ENCODE measurements around the gene SNTG2.

SNTG2 gene

DNA sequence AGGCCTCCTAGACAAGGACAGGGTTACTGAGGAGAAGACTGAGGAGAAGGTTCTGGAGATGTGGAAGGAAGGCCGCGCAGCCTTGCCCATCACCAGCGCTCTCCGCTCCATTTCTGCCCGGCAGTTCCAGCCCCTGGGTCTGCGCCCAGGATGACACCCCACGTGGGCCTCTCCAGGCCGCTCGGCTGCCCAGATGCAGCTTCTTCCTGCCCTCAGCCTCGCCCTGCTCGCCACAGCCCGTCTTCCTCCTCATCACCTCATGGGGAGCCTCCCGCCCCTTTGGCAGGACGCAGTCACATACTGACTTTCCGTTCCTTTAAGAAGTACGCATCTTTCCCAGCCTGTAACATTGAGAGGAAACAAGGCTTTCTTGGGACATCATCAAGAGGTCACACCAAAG, 37.1 kb downstream of the SNTG2 start:
- no peak for DNase-seq (ENCODE audit: extremely low read depth in 1 of 2, low read depth in 1 of 2)

DNA sequence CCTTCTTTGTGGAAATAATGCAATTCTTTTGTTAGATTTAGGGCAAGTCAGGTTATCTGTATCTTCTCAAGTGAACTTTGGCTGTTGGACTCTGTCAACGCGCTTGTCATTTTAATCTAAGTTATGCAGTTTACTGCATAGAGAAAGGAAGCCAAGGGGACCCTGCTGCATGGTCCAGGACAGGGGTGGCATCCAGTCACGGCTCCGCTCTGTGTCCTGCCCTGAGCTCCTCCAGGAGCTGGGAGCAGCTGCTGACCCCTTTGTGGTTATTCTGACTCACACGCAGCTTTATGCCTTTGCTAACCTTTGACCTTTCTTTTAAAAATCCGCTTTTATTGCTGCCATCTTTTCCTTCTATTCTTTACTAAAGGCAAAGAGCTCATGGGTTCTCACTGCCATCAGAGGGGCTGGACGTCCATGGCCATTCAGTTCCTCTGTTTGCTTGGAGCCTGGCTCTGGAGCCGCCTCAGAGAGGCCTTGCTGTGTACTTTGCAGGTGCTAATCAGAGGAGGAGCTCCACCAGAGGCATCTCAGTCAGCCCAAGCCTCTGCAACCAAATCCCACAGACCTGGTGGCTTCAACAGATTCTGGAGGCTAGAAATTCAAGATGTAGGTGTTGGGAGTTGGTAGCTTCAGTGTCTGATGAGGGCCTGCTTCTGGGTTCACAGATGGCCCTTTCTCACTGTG, 39.3 kb downstream of the SNTG2 start:
- no peak for DNase-seq (ENCODE audit: extremely low read depth in 1 of 2, low read depth in 1 of 2)

DNA sequence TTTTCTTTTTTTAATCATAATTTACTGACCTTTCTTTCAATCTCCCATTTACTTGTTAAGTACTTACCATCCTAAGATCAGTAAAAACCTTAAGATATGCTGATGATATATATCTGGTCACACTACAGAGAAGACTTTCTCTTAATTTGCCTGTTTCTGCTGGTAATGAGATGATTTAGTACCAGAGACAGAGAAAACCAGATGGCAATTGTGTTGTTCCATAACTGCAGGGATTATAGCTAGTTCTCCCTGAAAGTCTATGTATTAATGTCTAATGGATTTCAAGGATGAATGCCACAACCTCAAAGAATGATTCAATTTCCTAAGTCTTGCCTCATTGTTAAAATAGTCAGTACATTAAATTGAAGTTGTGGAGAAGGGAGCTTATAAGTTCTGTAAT, 40.3 kb downstream of the SNTG2 start:
- no peak for DNase-seq (ENCODE audit: extremely low read depth in 1 of 2, low read depth in 1 of 2)

DNA sequence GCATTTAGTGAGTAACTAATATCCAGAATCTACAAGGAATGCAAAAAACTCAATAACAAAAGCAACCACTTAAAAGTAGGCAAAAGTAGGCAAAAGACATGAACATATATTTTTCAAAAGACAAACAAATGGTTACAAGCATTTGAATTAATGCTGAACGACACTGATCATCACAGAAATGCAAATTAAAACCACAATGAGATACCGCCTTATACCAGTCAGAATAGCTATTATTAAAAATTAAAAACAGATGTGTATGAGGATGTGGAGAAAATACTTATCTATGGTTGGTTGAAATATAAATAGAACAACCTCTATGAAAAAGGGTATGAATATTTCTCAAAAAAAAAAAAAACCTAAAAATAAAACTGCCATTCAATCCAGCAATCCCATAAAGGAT, 51.7 kb downstream of the SNTG2 start:
- no peak for DNase-seq (ENCODE audit: extremely low read depth in 1 of 2, low read depth in 1 of 2)

- DNase-seq (ENCODE audit: extremely low read depth in 1 of 2, low read depth in 1 of 2) = no peak
Measured at GRCh38 chr2:1004398-1004797, 53.7 kb downstream of the SNTG2 start.

DNA sequence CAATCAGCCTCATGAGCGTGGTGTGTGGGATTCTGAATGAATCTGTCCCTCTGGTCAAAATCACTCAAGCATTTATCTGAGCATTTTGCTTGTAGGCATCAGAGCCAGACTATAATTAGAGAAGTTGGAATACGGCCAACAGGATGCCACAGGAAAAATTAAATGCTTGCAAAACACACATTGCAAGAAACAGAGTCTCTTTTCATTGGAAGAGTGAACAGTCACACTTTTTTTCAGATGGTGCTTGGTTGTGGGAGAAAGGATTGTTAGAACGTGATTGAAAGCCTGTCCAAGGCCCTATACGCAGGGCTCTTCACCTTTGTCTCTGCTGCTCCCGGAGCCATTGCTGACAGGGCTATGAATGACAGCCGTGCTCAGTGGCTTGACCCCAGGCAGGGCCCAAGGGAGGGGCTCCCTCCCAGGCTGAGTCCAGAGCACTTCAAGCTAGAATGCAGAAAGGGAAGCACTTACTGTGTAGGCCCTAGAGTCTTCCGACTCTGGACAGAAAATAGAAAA, 59.8 kb downstream of the SNTG2 start:
- DNase-seq (ENCODE audit: extremely low read depth in 1 of 2, low read depth in 1 of 2) = no peak

DNA sequence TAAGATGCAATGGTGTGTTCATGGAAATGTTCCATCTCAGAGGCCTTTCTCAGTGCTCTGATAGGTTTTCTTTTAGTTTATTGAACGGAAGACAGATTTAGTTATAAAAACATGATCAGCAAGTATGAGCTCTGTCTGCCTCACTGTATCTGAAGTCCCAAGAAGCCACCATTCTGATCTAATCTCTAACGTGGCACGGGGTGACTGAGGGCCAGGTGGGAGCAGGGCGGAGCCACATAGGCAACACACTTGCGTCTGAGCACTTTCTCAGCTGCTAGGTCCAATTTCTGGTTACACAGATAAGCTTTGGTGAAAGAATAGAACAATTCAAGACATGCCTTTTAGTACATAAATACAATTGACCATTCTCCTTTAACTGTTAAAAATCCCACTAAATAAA, 60.4 kb downstream of the SNTG2 start:
- no peak for DNase-seq (ENCODE audit: extremely low read depth in 1 of 2, low read depth in 1 of 2)

DNA sequence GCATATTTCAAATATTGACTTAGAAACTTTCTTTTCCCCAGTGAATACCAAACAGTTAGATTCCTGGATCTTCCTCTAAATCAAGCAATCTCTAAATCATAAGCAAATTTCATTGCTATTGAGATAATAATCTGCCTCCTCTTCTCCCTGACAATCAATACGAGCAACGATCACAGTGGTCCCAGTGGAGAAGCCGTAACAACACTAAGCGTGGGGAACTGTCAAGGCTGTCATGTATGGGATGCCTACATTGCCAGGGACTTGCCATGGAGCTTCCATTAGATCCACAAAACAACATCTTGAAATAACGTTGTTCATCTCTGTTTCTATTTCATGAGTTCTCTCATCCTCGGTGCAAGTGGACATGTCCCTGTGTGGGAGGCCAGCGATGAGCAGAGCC, 61.3 kb downstream of the SNTG2 start:
- no peak for DNase-seq (ENCODE audit: extremely low read depth in 1 of 2, low read depth in 1 of 2)

DNA sequence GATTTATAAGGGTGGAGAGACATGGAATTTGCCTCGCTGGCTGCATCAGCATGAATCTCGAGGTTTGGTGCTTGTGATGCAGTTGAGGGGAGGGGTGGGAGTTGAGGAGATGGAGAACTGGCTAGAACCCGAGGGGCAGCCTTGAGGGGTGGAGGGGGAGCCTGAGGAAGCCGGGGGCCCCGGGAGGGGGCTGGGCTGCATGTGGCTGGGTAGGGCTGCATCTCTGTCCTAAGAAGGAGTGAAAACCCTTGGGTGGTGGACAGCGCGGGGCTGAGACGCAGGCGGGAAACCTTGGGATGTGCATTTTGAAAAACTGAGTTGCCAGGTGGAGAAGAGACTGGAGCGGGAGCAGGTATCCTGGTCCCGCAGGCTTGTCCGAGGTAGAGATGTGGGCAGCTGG, 64.2 kb downstream of the SNTG2 start:
- no peak for DNase-seq (ENCODE audit: extremely low read depth in 1 of 2, low read depth in 1 of 2)

GRCh38 chr2:1016500-1016899, 65.9 kb downstream of the SNTG2 start:
- DNase-seq (ENCODE audit: extremely low read depth in 1 of 2, low read depth in 1 of 2) = no peak

- no peak for DNase-seq (ENCODE audit: extremely low read depth in 1 of 2, low read depth in 1 of 2)
Measured at GRCh38 chr2:1017827-1018226, 67.2 kb downstream of the SNTG2 start.

DNA sequence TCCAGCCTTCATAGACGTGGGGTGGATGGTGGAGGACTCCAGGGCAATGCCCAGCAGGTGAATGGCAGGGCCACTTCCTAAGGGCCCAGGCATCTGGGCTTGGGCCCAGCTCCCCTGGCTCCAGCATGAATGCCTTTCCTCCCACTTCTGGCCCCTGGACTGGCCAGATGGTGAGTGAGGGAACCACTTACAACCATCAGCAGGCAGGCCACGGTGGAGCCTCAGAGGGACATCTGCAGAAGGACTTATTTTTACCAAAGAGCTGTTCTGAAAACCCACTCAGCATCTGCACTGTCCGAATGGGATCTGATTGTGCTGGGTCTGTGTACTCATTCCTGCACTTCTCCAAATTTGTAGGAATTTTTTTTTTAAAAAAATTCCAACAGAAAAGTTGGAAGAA, 69.6 kb downstream of the SNTG2 start:
- DNase-seq (ENCODE audit: extremely low read depth in 1 of 2, low read depth in 1 of 2) = no peak

- DNase-seq (ENCODE audit: extremely low read depth in 1 of 2, low read depth in 1 of 2) = no peak
Measured at GRCh38 chr2:1022178-1022577, 71.5 kb downstream of the SNTG2 start.

GRCh38 chr2:1024981-1025380, 74.3 kb downstream of the SNTG2 start:
- DNase-seq (ENCODE audit: extremely low read depth in 1 of 2, low read depth in 1 of 2) = no peak

DNA sequence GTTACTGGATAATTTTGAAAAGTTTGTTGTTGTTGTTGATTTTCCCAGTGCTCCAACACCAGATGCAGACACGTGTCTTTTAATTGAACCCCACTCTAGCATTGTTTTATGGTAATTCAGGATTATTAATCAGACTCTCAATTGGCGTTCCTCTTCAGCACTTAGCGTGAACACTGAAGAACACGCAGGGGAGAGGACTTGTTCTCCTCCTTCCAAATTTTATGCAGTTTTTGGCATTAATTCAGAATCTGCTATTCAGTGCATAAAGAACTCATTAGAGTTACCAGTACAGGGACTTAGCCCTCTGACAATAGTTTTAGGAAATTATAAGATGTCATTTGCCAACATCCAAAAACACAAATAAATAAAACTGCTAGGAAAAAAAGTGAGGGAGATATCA, 75.5 kb downstream of the SNTG2 start:
- DNase-seq (ENCODE audit: extremely low read depth in 1 of 2, low read depth in 1 of 2) = no peak

GRCh38 chr2:1028831-1029230, 78.2 kb downstream of the SNTG2 start:
- no peak for DNase-seq (ENCODE audit: extremely low read depth in 1 of 2, low read depth in 1 of 2)

- DNase-seq (ENCODE audit: extremely low read depth in 1 of 2, low read depth in 1 of 2) = no peak
Measured at GRCh38 chr2:1032030-1032429, 81.4 kb downstream of the SNTG2 start.

DNA sequence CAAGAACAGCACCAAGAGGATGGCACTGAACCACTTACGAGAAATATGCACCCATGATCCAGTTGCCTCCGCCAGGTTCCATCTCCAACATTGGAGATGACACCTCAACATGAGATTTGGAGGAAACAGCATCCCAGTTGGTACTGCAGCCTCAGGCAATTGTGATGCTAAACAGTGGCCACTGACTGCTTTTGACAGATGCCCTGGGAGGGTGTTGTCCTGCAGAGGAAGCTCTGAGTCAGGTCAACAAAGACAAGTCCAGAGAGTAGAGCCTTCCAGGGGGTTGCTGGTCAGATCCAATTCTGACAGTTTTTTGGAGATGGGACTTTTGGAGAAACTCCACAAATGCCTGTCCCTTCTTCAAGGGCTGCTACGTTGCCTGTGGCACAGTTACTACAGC, 82.4 kb downstream of the SNTG2 start:
- DNase-seq (ENCODE audit: extremely low read depth in 1 of 2, low read depth in 1 of 2) = no peak

GRCh38 chr2:1037066-1037465, 86.4 kb downstream of the SNTG2 start:
- DNase-seq (ENCODE audit: extremely low read depth in 1 of 2, low read depth in 1 of 2) = no peak

DNA sequence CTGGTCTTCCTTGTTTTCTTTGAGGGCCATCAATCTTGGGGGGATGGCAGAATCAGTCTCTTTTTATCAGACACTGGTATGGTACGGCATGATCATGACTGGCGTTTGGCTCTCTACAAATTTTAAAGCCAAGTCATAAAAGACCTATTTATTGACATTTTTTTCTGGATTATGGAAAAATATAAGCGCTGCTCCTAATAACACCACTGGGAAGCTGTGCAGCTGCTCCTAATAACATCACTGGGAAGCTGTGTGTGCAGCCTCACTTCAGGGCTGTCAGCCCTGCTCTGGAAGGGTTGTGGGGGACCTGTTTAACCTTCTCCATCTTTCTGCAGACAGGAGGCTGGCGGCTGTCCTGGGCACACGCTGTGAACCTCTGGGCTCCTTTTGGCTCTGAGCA, 88.9 kb downstream of the SNTG2 start:
- DNase-seq (ENCODE audit: extremely low read depth in 1 of 2, low read depth in 1 of 2) = no peak

DNA sequence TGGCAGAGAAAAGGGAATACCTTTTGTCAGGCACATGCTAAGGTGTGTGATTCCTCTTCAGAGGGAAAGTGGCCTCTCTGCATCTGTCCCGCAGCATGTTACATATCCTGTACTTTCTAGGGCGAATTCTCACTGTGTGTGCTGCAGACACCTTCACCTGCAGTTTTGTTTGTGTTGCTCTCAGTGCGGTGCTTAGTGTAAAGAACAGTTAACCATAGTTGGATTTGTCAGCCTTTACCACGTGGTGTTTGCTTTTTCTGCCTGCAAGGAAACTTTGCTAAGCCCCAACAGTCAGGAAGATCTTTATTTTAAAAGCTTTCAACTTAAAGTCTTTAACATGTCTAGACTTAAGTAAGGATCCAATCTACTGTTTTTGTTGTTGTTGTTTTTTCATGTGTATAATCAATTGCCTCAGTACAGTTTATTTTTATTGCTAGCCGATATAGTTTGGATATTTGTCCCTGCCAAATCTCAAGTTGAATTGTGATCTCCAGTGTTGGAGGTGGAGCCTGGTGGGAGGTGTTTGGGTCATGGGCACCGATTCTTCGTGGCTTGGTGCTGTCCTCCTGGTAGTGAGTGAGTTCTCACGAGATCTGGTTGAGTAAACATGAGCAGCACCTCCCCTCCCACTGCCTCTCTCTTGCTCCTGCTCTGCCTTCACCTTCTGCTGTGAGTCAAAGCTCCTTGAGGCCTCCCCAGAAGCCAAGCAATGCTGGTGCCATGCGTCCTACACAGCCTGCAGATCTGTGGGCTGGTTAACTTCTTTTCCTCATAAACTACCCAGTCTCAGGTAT, 90.6 kb downstream of the SNTG2 start:
- no peak for DNase-seq (ENCODE audit: extremely low read depth in 1 of 2, low read depth in 1 of 2)

DNA sequence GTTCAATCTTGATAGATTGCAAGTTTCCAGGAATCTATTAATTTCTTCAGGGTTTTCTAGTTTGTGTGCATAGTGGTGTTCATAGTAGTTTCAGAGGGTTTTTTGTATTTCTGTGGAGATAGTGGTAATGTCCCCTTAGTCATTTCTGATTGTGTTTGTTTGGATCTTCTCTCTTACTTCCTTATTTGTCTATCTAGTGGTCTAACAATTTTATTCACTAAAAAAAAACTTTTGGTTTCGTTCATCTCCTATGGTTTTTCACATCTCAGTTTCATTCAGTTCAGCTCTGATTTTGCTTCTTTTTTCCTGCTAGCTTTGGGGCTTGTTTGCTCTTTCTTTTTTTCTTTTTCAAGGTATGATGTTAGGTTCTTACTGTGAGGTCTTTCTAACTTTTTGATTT, 94.5 kb downstream of the SNTG2 start:
- DNase-seq (ENCODE audit: extremely low read depth in 1 of 2, low read depth in 1 of 2) = no peak
